ENCODE measurements around the gene SPTBN1.

GRCh38 chr2:54666634-54667265 is 210.6 kb downstream of the SPTBN1 start:
- TF ChIP-seq CTCF (IDR thresholded peaks at IDR 0.05) = no peak
- TF ChIP-seq EP300 (IDR thresholded peaks at IDR 0.05) = no peak
- peak in 2 of 3 donors; percentile 4 to 14 for TF ChIP-seq POLR2AphosphoS5 (IDR thresholded peaks at IDR 0.05)
- no peak for TF ChIP-seq POLR2A (IDR thresholded peaks at IDR 0.05)

Measured in stomach (tissue), 4 donors.